HG03064 (cell line): Measurements from ENCODE around the gene PAM.

Experiments
- ATAC-seq: cut with Tn5 transposase; IDR thresholded peaks from one replicate; pipeline ENCODE4 v1.9.1; 2021; ENCODE audit warnings: low read depth; ENCODE audit not compliant: unreplicated experiment

Gene PAM

GRCh38 chr5:102856389-102856777 is 101.3 kb downstream of the PAM start:
- no peak for ATAC-seq

GRCh38 chr5:102857076-102857818 is 102.1 kb downstream of the PAM start:
- no peak for ATAC-seq

DNA sequence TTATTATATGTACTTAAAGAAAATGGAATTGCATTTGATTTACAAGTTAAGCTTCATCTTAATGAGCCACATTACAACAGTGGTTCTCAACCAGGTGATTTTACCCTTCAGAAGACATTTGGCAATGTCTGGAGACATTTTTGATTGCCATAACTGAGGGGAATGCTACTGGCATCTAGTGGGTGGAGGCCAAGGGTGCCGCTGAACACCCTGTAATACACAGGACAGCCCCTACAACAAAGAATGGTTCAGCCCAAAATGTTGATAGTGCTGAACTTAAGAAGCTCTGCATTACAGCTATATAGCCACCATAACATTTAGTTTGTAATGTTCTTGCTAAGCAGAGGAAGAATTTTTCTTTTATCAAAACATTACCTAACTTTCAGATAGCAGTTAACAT is 103.1 kb downstream of the PAM start:
- no peak for ATAC-seq

DNA sequence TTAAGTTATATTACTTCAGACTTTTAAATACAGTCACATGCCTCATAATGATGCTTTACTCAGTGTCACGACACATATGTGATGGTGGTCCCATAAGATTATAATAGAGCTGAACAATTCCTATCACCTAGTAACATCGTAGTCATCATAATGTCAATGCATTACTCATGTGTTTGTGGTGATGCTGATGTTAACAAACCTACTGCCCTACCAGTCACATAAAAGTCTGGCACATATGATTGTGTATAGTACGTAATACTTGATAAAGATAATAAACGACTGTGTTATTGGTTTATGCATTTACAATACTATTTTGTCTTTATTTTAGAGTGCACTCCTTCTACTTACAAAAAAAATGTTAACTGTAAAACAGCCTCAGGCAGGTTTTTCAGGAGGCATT is 103.7 kb downstream of the PAM start:
- no peak for ATAC-seq

- ATAC-seq = no peak
These were observed 104.9 kb downstream of the PAM start for GRCh38 chr5:102860035-102860434.

- ATAC-seq = no peak
These were observed 108.0 kb downstream of the PAM start for GRCh38 chr5:102863058-102863457.

- no peak for ATAC-seq
These were observed 108.9 kb downstream of the PAM start for GRCh38 chr5:102863764-102864560.

- no peak for ATAC-seq
These were observed 110.0 kb downstream of the PAM start for GRCh38 chr5:102865171-102865509.

DNA sequence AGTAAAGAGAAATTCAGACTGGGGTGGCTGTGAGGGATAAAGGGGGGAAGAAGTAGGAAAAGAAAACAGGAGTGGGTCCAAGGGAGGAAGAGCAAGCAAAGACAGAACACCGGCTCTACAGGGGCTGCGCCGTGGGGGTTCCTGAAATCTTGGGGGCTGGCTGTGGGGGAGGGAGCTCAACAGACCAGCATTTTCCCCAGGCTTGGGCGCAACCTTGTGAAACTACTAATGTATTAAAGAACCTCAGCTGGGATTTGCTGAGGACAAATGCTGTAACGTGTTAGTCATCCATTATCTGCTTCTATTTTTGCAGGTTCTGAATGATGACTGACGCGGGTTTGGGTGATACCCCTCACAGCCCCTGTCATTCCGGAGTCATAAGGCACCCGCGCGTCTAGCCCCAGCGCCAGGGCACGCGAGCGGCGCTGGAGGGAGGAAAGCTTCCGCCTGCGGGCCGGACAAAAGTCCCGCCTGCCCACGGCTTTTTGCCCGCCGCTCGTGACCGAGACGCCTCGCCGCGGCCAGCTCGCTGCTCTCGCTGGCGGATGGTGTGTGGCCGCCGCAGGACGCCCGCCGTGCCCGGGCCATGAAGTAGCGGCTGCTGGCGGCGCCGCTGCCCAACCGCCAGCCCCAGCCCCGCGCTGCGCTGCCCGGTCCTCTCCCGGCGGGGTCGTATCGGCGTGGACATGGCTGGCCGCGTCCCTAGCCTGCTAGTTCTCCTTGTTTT is 110.6 kb downstream of the PAM start:
- peak; percentile 68 for ATAC-seq

- no peak for ATAC-seq
These were observed 111.1 kb downstream of the PAM start for GRCh38 chr5:102866237-102866600.

- no peak for ATAC-seq
These were observed 113.0 kb downstream of the PAM start for GRCh38 chr5:102867992-102868662.

DNA sequence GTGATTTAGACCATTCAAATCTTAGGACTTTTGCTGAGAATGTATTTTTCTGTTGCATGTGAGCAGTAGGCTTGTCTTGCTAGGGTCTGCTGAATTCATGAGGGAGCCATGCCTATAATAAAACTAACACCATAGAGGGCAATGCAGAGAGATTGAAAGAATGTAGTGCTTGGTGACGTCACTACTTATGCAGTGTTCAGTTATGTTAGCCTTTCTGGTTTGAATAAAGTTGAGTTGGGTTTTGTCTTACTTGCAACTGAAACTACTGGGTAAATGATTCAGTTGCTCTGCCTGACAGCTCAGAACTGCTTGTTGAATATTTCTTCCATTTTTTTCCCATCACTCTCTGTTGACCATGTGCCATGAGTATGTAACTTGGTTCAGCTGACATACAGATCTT is 114.1 kb downstream of the PAM start:
- ATAC-seq = no peak

GRCh38 chr5:102873379-102873932 is 118.4 kb downstream of the PAM start:
- no peak for ATAC-seq

GRCh38 chr5:102874054-102874453 is 118.9 kb downstream of the PAM start:
- no peak for ATAC-seq

DNA sequence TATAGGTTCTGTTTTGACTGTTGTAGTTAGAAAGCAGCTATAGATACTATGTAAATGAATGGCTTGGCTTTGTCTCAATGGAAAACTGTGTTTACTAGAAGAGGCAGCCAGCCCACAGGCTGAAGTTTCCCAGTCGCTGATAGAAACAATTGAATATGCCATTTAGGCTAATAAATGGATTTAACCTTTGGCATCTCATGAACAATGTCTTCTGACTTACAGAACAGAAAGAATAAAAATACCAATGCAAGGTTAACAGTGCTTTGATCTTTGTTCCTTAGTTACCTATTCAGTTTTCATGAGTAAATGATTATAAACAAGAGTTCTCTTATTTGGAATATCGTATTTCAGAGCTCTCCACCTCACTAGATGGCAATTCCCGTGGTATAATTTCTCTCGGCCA is 120.6 kb downstream of the PAM start:
- no peak for ATAC-seq

DNA sequence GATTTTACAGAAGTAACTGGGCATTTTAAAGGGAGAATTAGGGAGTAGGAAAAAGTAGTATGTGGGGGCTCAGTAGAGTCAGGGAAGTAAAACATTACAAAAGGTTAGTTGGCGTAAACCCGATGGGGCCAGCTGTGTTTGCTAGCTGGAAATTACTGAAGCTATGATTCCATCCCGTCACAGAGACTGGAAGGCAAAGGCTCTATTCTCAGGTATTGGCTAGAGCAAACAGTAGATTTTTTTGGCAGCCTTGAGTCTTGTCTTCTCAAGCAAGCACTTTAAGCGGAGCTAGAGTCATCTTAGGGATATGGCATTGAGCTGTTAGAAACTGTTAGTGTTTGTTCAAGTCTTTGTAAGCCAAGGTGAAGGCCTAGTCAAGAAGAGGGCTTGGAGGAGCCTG is 121.5 kb downstream of the PAM start:
- ATAC-seq = no peak

- ATAC-seq = no peak
These were observed 124.6 kb downstream of the PAM start for GRCh38 chr5:102879741-102880140.

DNA sequence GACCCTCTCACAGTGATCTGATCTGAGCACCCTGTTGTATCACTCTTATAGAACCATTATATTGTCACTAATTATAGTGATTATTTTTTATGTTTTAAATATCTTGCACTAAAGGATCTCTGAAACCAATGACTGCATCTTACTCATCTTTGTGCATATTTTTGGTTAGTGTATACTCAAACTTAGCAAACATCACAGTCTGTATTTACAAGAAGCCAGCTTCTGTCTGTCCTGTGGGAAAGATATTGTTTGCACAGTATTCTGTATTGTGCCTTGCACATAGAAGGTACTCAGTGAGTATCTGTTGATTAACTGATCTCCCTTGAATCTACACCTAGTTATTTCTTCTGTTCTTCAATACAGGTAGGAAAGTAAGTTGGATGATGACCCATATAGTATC is 131.5 kb downstream of the PAM start:
- ATAC-seq = no peak

DNA sequence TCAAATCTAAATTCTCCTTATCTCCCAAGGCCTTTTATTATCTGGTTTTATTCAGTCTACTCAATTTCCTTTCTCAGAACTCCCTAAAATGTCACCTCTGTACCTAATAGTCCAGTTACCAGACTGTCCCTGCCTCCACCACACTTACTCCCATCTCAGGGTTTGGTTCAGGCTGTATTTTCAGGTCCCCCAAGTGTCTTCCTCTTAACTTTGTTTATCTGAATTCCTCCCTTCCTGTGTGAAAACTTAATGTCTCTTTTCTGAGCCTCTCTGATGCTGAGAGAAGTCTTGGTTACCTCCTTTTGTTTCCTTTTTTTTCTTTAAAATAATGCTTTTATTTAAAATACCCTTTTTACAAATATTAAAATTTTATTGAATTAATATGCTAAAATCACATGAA is 133.4 kb downstream of the PAM start:
- ATAC-seq = no peak

DNA sequence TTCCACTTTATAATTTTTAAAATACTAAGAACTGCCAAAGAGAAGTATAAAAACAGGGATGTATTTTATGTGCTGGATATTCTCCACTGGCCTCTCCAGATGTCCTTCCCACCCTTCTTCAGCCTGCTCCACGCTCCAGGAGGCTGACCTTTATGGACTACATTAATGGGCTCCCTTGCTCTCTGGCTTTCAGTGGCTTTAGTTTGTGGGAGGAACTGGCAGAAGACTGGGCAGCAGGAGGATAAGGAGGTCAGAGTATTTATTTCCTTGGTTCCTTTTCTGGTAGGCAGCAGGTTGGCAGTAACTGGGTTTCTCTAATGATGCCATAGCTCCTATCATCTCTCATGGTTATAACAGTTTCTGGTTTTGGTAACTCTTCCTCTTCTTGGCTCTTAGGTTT is 133.9 kb downstream of the PAM start:
- ATAC-seq = no peak

- no peak for ATAC-seq
These were observed 135.0 kb downstream of the PAM start for GRCh38 chr5:102890133-102890532.
